Prostate gland (tissue), 2 donors: ENCODE results near the gene ADCYAP1R1. TPM values are rescaled to one million over a fixed set of nuclear protein-coding genes. Genes with fewer than 3 reads are reported as not detected.

ENCODE experiments used
- DNase-seq: peaks from one replicate; pipeline ENCODE4 v3.0.0-alpha.2; 2019; ENCODE audit warnings: low spot score
- H3K27ac ChIP-seq, 2 donors: fragments of 200-600 bp; sonication (generic); 2 replicates each; pipeline ENCODE4 v1.5.1; 2017 to 2019
- H3K27me3 ChIP-seq: fragments of 200-600 bp; sonication (generic); replicated peaks from 2 replicates; pipeline ENCODE4 v1.5.1; 2019; ENCODE audit not compliant: insufficient read depth
- H3K36me3 ChIP-seq, 2 donors: fragments of 200-600 bp; sonication (generic); 1 replicate in 1 of 2; 2 replicates in 1 of 2; pipeline versions ENCODE4 v1.5.1 to v1.8.1; 2017 to 2019
- H3K4me1 ChIP-seq: fragments of 200-600 bp; sonication (generic); replicated peaks from 2 replicates; pipeline ENCODE4 v1.5.1; 2019
- H3K4me3 ChIP-seq, 2 donors: fragments of 200-600 bp; sonication (generic); 2 replicates each; pipeline ENCODE4 v1.5.1; 2017 to 2019
- H3K9me3 ChIP-seq: fragments of 200-600 bp; sonication (generic); 2 replicates; pipeline ENCODE4 v1.5.1; 2017
- POLR2A ChIP-seq: fragments of 450-650 bp; IDR thresholded peaks from one replicate; pipeline ENCODE4 v1.6.1; 2016; ENCODE audit warnings: antibody characterized with exemption, mild to moderate bottlenecking
- POLR2AphosphoS5 ChIP-seq: sonication (generic); formaldehyde crosslinking; IDR thresholded peaks from one replicate; pipeline ENCODE4 v1.6.1; 2017; ENCODE audit warnings: antibody characterized with exemption
- WGBS: methylation state at CpG from one replicate; pipeline ENCODE4 v1.1.5; 2018; 5-methylcytosine and 5-hydroxymethylcytosine counted together
- intact Hi-C: fragments of 100-400 bp; cut with DNase I; formaldehyde crosslinking; loops from one replicate; pipeline ENCODE4 v1.14.2; 2022
- total RNA-seq, 2 donors: library from RNA; depleted of rRNA; stranded (reverse); fragments of >200 nt; gene quantifications; one replicate each; pipeline ENCODE4 v1.1.0, GENCODE V29; 2016
- TF ChIP-seq, protein P1 (sequence below), 4 experiments: fragments of 200-600 bp in 2 of 4; fragments of 450-650 bp in 2 of 4; sonication (generic) in 2 of 4; IDR thresholded peaks; 1 replicate in 3 of 4; 2 replicates in 1 of 4; pipeline ENCODE4 v1.5.1; 2016 to 2019; ENCODE audit warnings: antibody characterized with exemption in 4 of 4, mild to moderate bottlenecking in 2 of 4, moderate library complexity in 2 of 4

Gene ADCYAP1R1
- total RNA-seq, 2 donors from 2014 or later, result 0.14 to 6.0 TPM

DNA sequence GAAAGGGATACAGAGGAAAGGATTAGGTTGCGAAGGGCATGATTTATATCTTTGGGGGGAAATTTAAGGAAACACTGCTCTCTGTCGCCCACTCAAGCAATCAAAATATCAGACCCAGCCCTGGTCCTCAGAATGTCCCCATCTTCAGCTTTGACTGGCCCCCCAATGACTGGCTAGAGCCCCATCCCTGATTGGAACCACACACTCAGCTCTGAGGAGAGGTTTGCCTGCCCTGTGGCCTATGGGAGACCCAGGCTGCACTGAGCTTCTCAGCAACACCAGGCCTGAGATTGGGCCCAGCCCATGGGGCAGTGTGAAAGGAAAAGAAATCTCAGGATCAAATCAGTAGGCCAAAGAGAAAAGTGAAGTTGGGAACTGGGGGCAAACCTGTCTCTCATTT is 69.5 kb downstream of the ADCYAP1R1 start:
- no peaks in the 10 kb centered on the region for H3K4me1 ChIP-seq
- no peak overlapping the region for H3K27ac ChIP-seq
- H3K9me3 ChIP-seq, result no peaks in the 10 kb centered on the region
- no peaks in the 10 kb centered on the region for H3K27me3 ChIP-seq
- WGBS, result 96% methylated on average over 2 of the region's 2 CpGs
- intact Hi-C loops, result loop anchor here (5.0 to 10.0 kb wide), 2 partner anchors 324 to 613 kb away; no protein-coding TSS in a partner anchor
- DNase-seq, result peak; percentile 2
- no peaks in the 10 kb centered on the region for H3K36me3 ChIP-seq
- no peak for TF ChIP-seq POLR2A
- TF ChIP-seq, protein P1, sequence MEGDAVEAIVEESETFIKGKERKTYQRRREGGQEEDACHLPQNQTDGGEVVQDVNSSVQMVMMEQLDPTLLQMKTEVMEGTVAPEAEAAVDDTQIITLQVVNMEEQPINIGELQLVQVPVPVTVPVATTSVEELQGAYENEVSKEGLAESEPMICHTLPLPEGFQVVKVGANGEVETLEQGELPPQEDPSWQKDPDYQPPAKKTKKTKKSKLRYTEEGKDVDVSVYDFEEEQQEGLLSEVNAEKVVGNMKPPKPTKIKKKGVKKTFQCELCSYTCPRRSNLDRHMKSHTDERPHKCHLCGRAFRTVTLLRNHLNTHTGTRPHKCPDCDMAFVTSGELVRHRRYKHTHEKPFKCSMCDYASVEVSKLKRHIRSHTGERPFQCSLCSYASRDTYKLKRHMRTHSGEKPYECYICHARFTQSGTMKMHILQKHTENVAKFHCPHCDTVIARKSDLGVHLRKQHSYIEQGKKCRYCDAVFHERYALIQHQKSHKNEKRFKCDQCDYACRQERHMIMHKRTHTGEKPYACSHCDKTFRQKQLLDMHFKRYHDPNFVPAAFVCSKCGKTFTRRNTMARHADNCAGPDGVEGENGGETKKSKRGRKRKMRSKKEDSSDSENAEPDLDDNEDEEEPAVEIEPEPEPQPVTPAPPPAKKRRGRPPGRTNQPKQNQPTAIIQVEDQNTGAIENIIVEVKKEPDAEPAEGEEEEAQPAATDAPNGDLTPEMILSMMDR (IDR thresholded peaks at IDR 0.05), result no peak
- TF ChIP-seq POLR2AphosphoS5, result no peak
- H3K4me3 ChIP-seq, result no peak overlapping the region

DNA sequence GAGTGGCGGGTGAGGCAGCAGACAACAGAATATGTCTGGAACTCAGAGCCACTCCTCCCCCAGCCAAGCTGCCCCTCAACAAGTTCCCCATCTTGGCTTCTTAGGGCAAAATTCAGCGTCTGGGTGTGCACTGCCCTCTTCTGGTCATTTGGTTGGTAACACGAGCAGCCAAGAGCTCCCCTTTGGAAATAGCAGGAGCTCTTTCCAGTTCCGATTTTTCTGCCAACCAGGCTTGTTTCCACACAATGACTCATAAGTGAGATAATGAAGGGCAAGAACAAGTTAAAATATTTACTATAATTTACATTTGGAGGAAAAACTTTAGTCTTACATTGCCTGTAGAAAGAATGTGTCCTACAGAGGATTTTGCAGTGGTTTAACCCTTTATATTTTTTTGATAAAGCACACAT is 70.5 kb downstream of the ADCYAP1R1 start:
- intact Hi-C loops, result loop anchor here (2.0 to 10.0 kb wide), 3 partner anchors 140 to 612 kb away; no protein-coding TSS in a partner anchor
- Histone ChIP-seq H3K27ac (no peak overlapping the region), H3K36me3 (no peaks in the 10 kb centered on the region), H3K4me1 (no peaks in the 10 kb centered on the region), H3K9me3 (no peaks in the 10 kb centered on the region), H3K27me3 (no peaks in the 10 kb centered on the region), H3K4me3 (no peak overlapping the region)
- WGBS, result 8% methylated on average over 4 of the region's 4 CpGs
- TF ChIP-seq POLR2A (no peak), POLR2AphosphoS5 (no peak)
- TF ChIP-seq, protein P1 (IDR thresholded peaks at IDR 0.05), result peak; percentile 34 to 78 (median 70)
- DNase-seq, result peak; percentile 43

DNA sequence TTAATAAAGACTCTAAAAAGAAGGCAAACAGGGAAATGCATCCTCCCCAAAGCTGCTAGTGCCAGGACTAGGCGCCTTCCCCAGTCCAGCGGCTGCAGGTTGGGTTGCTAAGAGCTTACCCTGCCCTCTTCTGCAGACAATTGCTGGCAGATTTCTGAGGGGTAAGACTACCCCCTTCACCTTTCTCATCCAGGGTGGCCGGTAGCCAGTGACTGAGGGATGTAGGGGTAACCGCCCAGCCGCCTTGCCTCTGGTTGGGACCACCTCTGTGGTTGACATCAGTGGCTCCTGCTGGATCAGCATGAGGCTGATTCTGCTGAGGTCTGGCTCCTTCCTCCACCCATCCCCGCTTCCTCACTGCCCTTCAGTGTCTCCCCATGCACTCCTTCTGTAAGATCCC is 71.2 kb downstream of the ADCYAP1R1 start:
- H3K4me3 ChIP-seq, result no peak overlapping the region
- no peaks in the 10 kb centered on the region for H3K9me3 ChIP-seq
- 72% methylated on average over 6 of the region's 6 CpGs for WGBS
- DNase-seq, result no peak
- TF ChIP-seq, protein P1 (IDR thresholded peaks at IDR 0.05), result no peak
- TF ChIP-seq POLR2A (no peak), POLR2AphosphoS5 (no peak)
- H3K27ac ChIP-seq, result no peak overlapping the region
- no peaks in the 10 kb centered on the region for H3K4me1 ChIP-seq
- no peaks in the 10 kb centered on the region for H3K27me3 ChIP-seq
- intact Hi-C loops, result loop anchor here (2.0 to 10.0 kb wide), 3 partner anchors 141 to 611 kb away; no protein-coding TSS in a partner anchor
- H3K36me3 ChIP-seq, result no peaks in the 10 kb centered on the region

DNA sequence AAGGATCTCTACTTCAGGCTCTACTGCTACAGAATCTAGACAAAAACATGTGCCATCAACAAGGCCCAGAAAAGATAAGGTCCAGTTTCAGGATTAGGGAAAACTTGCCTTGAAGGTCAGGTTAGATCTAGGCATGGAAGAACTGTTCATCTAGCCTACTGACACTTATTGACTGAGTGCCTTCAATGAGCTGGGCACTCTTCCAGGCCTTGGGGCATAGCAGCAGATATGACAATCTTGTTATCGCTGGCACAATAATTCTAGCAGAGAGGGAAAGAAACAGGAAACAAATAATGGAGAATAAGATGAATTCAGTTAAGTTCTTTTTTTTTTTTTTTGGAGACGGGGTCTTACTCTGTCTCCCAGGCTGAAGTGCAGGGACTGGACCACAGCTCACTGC is 71.6 kb downstream of the ADCYAP1R1 start:
- Histone ChIP-seq H3K4me3 (no peak overlapping the region), H3K9me3 (no peaks in the 10 kb centered on the region), H3K36me3 (no peaks in the 10 kb centered on the region), H3K27me3 (no peaks in the 10 kb centered on the region), H3K27ac (no peak overlapping the region), H3K4me1 (no peaks in the 10 kb centered on the region)
- WGBS, result 75% methylated on average over 2 of the region's 2 CpGs
- DNase-seq, result no peak
- TF ChIP-seq, protein P1 (IDR thresholded peaks at IDR 0.05), result no peak
- TF ChIP-seq POLR2A, result no peak
- no peak for TF ChIP-seq POLR2AphosphoS5
- intact Hi-C loops, result loop anchor here (2.0 to 10.0 kb wide), 3 partner anchors 141 to 611 kb away; no protein-coding TSS in a partner anchor

DNA sequence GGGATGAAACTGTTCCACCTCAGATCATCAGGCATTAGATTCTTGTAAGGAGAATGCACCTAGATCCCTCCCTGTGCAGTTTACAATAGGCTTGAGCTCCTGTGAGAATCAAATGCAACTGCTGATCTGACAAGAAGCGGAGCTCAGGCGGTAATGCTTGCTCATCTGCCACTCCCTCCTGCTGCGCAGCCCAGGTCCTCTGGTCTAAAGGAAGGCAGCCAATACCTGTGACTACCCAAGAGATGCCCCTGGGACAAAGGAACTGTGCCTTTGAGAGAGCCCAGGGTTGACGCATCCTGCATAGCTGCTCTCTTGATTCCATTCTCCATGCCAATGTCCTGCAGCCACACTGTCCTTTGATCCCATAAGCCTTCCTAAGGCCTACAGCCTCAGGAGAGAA is 73.1 kb downstream of the ADCYAP1R1 start:
- Histone ChIP-seq H3K27me3 (no peaks in the 10 kb centered on the region), H3K27ac (no peak overlapping the region), H3K4me3 (no peak overlapping the region), H3K36me3 (no peaks in the 10 kb centered on the region), H3K9me3 (no peaks in the 10 kb centered on the region), H3K4me1 (no peaks in the 10 kb centered on the region)
- TF ChIP-seq POLR2A, result no peak
- TF ChIP-seq, protein P1 (IDR thresholded peaks at IDR 0.05), result no peak
- intact Hi-C loops, result loop anchor here (10.0 kb wide), 1 partner anchor 610 kb away; no protein-coding TSS in a partner anchor
- no peak for DNase-seq
- 97% methylated on average over 4 of the region's 4 CpGs for WGBS
